Vagina (tissue), 2 donors: ENCODE data around the gene PRG2. TPM values are rescaled to one million over a fixed set of nuclear protein-coding genes. Genes with fewer than 3 reads are reported as not detected.

Source experiments
- DNase-seq, 2 donors: peaks; one replicate each; pipeline ENCODE4 v3.0.0-alpha.2; 2017; ENCODE audit errors: extremely low spot score in 2 of 2
- H3K27ac ChIP-seq: fragments of 200-600 bp; sonication (generic); one replicate; pipeline ENCODE4 v1.5.1; 2019
- H3K27me3 ChIP-seq: fragments of 200-600 bp; sonication (generic); one replicate; pipeline ENCODE4 v1.5.1; 2019
- H3K36me3 ChIP-seq, 2 donors: fragments of 200-600 bp; sonication (generic); one replicate each; pipeline ENCODE4 v1.5.1; 2017 to 2019
- H3K4me1 ChIP-seq: fragments of 200-600 bp; sonication (generic); one replicate; pipeline ENCODE4 v1.5.1; 2019
- H3K4me3 ChIP-seq, 2 donors: fragments of 200-600 bp; sonication (generic); 1 replicate in 1 of 2; 2 replicates in 1 of 2; pipeline ENCODE4 v1.5.1; 2016 to 2019
- H3K9me3 ChIP-seq: fragments of 200-600 bp; sonication (generic); one replicate; pipeline ENCODE4 v1.5.1; 2019
- POLR2A ChIP-seq, 2 donors: fragments of 450-650 bp; IDR thresholded peaks; one replicate each; pipeline ENCODE4 v1.6.1; 2017; ENCODE audit warnings: antibody characterized with exemption in 2 of 2, mild to moderate bottlenecking in 2 of 2, moderate library complexity in 2 of 2
- POLR2AphosphoS5 ChIP-seq, 2 donors: sonication (generic); formaldehyde crosslinking; IDR thresholded peaks; one replicate each; pipeline ENCODE4 v1.9.0; 2017; ENCODE audit warnings: antibody characterized with exemption in 2 of 2, mild to moderate bottlenecking in 2 of 2, low read depth in 1 of 2; ENCODE audit not compliant: insufficient read depth in 1 of 2
- intact Hi-C: fragments of 100-400 bp; cut with DNase I; formaldehyde crosslinking; loops from one replicate; pipeline ENCODE4 v1.15.1; 2023
- total RNA-seq: library from RNA; depleted of rRNA; stranded (reverse); fragments of >200 nt; gene quantifications from one replicate; pipeline ENCODE4 v1.2.3, GENCODE V29; 2016
- TF ChIP-seq, protein P1 (sequence below), 3 experiments: fragments of 450-650 bp in 2 of 3; fragments of 200-600 bp in 1 of 3; sonication (generic) in 1 of 3; IDR thresholded peaks; one replicate each; pipeline ENCODE4 v1.5.1; 2017 to 2019; ENCODE audit warnings: antibody characterized with exemption in 3 of 3, mild to moderate bottlenecking in 2 of 3, moderate library complexity in 2 of 3

PRG2 gene
- total RNA-seq, 1 donor from 2014 or later, result not detected

DNA sequence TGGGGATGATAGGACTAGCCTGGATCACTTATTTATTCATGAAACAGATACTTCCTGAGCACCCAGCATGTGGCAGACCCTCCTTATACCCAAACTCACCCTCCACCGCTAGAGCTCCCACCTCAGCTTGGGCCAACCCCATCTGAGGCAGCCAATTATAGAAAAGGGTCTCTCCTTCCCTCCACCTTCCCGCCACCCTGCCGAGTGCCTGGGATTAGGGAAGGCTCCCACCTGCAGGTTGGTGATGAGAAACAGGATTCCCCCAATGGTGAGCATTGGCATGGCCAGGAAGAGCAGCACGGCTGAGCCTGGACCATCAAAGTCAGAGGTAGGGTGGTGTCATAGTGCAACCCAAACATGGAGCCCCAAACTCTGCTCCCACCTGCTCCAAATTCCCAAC is 30.6 kb upstream of the PRG2 start:
- Histone ChIP-seq H3K4me3 (no peak overlapping the region), H3K4me1 (peaks cover 46% of the 10 kb centered on the region), H3K27ac (no peak overlapping the region), H3K9me3 (no peaks in the 10 kb centered on the region), H3K27me3 (no peaks in the 10 kb centered on the region), H3K36me3 (peaks cover 0 to 39% of the 10 kb centered on the region in 2 donors)
- no peak for TF ChIP-seq POLR2AphosphoS5 (IDR thresholded peaks at IDR 0.05; ENCODE audit: insufficient read depth in 1 of 2, low read depth in 1 of 2)
- no peak for TF ChIP-seq POLR2A (IDR thresholded peaks at IDR 0.05)
- TF ChIP-seq, protein P1, sequence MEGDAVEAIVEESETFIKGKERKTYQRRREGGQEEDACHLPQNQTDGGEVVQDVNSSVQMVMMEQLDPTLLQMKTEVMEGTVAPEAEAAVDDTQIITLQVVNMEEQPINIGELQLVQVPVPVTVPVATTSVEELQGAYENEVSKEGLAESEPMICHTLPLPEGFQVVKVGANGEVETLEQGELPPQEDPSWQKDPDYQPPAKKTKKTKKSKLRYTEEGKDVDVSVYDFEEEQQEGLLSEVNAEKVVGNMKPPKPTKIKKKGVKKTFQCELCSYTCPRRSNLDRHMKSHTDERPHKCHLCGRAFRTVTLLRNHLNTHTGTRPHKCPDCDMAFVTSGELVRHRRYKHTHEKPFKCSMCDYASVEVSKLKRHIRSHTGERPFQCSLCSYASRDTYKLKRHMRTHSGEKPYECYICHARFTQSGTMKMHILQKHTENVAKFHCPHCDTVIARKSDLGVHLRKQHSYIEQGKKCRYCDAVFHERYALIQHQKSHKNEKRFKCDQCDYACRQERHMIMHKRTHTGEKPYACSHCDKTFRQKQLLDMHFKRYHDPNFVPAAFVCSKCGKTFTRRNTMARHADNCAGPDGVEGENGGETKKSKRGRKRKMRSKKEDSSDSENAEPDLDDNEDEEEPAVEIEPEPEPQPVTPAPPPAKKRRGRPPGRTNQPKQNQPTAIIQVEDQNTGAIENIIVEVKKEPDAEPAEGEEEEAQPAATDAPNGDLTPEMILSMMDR (IDR thresholded peaks at IDR 0.05), result no peak
- no peak for DNase-seq
- intact Hi-C loops, result no loop called here

DNA sequence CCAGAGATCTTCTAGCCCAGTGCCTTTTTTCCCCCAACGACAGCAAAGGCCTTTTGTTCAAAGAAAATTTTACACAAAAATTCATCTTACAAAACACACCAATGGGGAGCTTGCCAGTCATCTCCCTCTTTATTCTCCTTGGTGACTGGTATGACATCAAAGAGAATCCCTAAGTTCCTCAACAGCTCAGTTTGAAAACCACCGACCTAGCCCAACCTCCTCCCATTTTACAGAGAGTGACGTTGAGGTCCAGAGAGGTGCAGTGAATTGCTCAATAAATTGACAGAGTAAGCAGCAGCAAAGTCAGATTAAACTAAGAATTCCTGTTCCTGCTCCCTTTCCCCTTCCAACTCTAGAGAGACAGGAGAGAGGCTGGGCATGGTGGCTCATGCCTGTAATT is 28.7 kb upstream of the PRG2 start:
- Histone ChIP-seq H3K27ac (no peak overlapping the region), H3K4me1 (peaks cover 27% of the 10 kb centered on the region), H3K9me3 (no peaks in the 10 kb centered on the region), H3K36me3 (peaks cover 0 to 56% of the 10 kb centered on the region in 2 donors), H3K27me3 (no peaks in the 10 kb centered on the region), H3K4me3 (no peak overlapping the region)
- no peak for DNase-seq
- intact Hi-C loops, result no loop called here
- TF ChIP-seq POLR2AphosphoS5 (IDR thresholded peaks at IDR 0.05; ENCODE audit: insufficient read depth in 1 of 2, low read depth in 1 of 2), result no peak

DNA sequence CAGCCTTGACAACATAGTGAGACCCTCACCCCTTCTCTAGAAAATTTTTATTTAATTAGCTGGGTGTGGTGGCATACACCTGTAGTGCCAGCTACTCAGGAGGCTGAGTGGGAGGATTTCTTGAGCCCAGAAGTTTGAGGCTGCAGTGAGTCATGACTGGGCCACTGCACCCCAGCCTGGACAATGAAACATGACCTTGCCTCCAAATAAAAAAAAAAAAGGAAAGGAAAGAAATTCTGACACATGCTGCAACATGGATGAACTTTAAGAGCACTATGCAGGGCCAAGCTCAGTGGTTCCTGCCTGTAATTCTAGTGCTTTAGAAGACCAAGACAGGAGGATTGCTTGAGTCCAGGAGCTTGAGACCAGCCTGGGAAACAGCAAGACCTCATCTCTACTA is 27.7 kb upstream of the PRG2 start:
- TF ChIP-seq, protein P1 (IDR thresholded peaks at IDR 0.05), result no peak
- TF ChIP-seq POLR2A (IDR thresholded peaks at IDR 0.05) (no peak), POLR2AphosphoS5 (IDR thresholded peaks at IDR 0.05; ENCODE audit: insufficient read depth in 1 of 2, low read depth in 1 of 2) (no peak)
- peaks cover 0 to 66% of the 10 kb centered on the region in 2 donors for H3K36me3 ChIP-seq
- peaks cover 17% of the 10 kb centered on the region for H3K4me1 ChIP-seq
- no peak for DNase-seq
- H3K4me3 ChIP-seq, result no peak overlapping the region
- H3K27me3 ChIP-seq, result no peaks in the 10 kb centered on the region
- H3K27ac ChIP-seq, result no peak overlapping the region
- H3K9me3 ChIP-seq, result no peaks in the 10 kb centered on the region
- intact Hi-C loops, result no loop called here

DNA sequence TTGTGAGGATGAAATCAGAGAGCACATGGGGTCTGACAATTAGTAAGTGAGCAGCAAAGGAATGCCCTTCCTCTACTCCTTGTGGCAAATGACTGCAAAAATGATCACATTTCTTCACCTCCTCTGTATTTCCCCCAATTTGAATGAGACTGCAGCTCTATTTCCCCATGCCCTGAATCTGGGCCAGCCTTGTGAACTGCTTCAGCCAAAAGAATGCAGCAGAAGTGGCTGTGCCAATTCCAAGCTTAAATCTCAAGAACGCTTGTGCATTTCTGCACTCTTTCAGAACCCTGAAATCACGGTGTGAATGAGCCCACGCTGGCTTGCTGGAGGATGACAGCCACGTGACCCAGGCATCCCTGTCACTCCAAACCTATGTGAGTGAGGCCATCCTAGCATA is 26.6 kb upstream of the PRG2 start:
- Histone ChIP-seq H3K27ac (no peak overlapping the region), H3K36me3 (peaks cover 0 to 68% of the 10 kb centered on the region in 2 donors), H3K4me3 (no peak overlapping the region), H3K9me3 (no peaks in the 10 kb centered on the region), H3K4me1 (peaks cover 16% of the 10 kb centered on the region), H3K27me3 (no peaks in the 10 kb centered on the region)
- TF ChIP-seq POLR2AphosphoS5 (IDR thresholded peaks at IDR 0.05; ENCODE audit: insufficient read depth in 1 of 2, low read depth in 1 of 2) (no peak), POLR2A (IDR thresholded peaks at IDR 0.05) (no peak)
- TF ChIP-seq, protein P1 (IDR thresholded peaks at IDR 0.05), result no peak
- no peak for DNase-seq
- intact Hi-C loops, result no loop called here

DNA sequence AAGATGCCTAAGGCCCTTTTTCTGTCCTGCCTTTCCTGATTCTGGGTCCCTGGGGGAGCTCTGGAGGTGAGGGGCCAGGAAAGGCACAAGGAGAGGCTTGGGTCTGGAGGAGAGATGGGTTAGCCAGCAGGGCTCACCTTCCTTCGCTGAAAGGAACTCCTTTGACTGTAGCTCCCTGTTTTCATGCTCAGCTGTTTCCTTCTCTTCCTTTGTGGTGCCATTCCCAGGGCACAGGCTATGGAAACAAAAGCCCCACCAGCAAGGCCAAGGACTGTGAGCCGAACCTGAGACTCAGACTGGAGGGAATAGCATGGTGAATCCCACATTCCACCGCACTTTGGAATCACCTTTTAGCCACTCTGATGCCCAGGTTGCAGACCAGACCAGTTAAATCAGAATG is 26.0 kb upstream of the PRG2 start:
- intact Hi-C loops, result no loop called here
- Histone ChIP-seq H3K4me1 (peaks cover 16% of the 10 kb centered on the region), H3K27ac (no peak overlapping the region), H3K27me3 (no peaks in the 10 kb centered on the region), H3K9me3 (no peaks in the 10 kb centered on the region), H3K4me3 (no peak overlapping the region), H3K36me3 (peaks cover 0 to 70% of the 10 kb centered on the region in 2 donors)
- no peak for DNase-seq
- TF ChIP-seq, protein P1 (IDR thresholded peaks at IDR 0.05), result no peak
